Endothelial cell (in vitro differentiated cells): Measurements from ENCODE around the gene AKIRIN2. TPM values are rescaled to one million over a fixed set of nuclear protein-coding genes. Genes with fewer than 3 reads are reported as not detected.

Experiments
- DNase-seq: peaks from one replicate; pipeline ENCODE4 v3.0.0; 2021; ENCODE audit warnings: low spot score
- H3K27ac Mint-ChIP-seq: one replicate; pipeline ENCODE4 v1.8.0; 2021; ENCODE audit warnings: mixed read lengths, inconsistent platforms; ENCODE audit not compliant: unreplicated experiment
- H3K27me3 Mint-ChIP-seq: one replicate; pipeline ENCODE4 v1.8.0; 2021; ENCODE audit warnings: mild to moderate bottlenecking, moderate library complexity, mixed read lengths, inconsistent platforms; ENCODE audit not compliant: unreplicated experiment
- H3K36me3 Mint-ChIP-seq: one replicate; pipeline ENCODE4 v1.8.0; 2021; ENCODE audit warnings: mild to moderate bottlenecking, low read depth, mixed read lengths, inconsistent platforms; ENCODE audit not compliant: unreplicated experiment
- H3K4me1 Mint-ChIP-seq: one replicate; pipeline ENCODE4 v1.8.0; 2021; ENCODE audit warnings: mild to moderate bottlenecking, mixed read lengths, inconsistent platforms; ENCODE audit not compliant: unreplicated experiment
- H3K4me3 Mint-ChIP-seq: one replicate; pipeline ENCODE4 v1.8.0; 2021; ENCODE audit warnings: mild to moderate bottlenecking, mixed read lengths, inconsistent platforms; ENCODE audit not compliant: unreplicated experiment
- H3K9me3 Mint-ChIP-seq: one replicate; pipeline ENCODE4 v1.8.0; 2021; ENCODE audit warnings: mixed read lengths, inconsistent platforms; ENCODE audit not compliant: unreplicated experiment
- total RNA-seq: library from RNA; stranded (reverse); fragmentation: NEBNext Ultra II Directional; extraction: Animal tissue kit (Norgen Biotek cat#: 25700); gene quantifications from one replicate; pipeline ENCODE4 v1.2.1, GENCODE V29; 2021; ENCODE audit not compliant: unreplicated experiment
- TF ChIP-seq, protein P1 (sequence below): fragments of 200-600 bp; sonication (generic); IDR thresholded peaks from one replicate; pipeline ENCODE4 v1.5.0; 2021; ENCODE audit warnings: antibody characterized with exemption; ENCODE audit not compliant: unreplicated experiment

The AKIRIN2 gene
- total RNA-seq, 1 donor from 2014 or later, result 59.3 TPM

DNA sequence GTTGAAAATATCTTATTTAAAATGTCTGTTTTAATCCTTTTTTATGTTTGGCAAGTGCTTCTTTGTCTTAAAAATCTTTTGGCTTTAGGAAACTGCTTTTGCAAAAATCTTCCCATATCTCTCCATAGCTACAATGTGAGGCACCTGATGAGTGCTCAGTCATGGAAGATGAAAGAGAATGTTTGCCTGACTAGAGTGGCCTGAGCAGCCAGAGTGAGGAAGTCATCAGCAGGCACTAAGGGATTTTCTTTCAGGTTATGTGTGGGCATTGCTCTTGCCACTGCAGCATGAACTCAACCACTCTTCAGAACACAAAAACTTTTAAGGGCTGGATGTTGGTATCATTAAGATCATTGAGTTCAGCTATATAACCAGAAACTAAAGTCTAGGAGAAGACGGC, 47.9 kb downstream of the AKIRIN2 start:
- no peak for DNase-seq
- Mint-ChIP-seq H3K36me3 (peaks cover 12% of the 10 kb centered on the region), H3K27me3 (no peaks in the 10 kb centered on the region), H3K4me3 (no peak overlapping the region), H3K27ac (no peak overlapping the region), H3K4me1 (peaks cover 9% of the 10 kb centered on the region), H3K9me3 (no peaks in the 10 kb centered on the region)
- TF ChIP-seq, protein P1, sequence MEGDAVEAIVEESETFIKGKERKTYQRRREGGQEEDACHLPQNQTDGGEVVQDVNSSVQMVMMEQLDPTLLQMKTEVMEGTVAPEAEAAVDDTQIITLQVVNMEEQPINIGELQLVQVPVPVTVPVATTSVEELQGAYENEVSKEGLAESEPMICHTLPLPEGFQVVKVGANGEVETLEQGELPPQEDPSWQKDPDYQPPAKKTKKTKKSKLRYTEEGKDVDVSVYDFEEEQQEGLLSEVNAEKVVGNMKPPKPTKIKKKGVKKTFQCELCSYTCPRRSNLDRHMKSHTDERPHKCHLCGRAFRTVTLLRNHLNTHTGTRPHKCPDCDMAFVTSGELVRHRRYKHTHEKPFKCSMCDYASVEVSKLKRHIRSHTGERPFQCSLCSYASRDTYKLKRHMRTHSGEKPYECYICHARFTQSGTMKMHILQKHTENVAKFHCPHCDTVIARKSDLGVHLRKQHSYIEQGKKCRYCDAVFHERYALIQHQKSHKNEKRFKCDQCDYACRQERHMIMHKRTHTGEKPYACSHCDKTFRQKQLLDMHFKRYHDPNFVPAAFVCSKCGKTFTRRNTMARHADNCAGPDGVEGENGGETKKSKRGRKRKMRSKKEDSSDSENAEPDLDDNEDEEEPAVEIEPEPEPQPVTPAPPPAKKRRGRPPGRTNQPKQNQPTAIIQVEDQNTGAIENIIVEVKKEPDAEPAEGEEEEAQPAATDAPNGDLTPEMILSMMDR, result no peak

DNA sequence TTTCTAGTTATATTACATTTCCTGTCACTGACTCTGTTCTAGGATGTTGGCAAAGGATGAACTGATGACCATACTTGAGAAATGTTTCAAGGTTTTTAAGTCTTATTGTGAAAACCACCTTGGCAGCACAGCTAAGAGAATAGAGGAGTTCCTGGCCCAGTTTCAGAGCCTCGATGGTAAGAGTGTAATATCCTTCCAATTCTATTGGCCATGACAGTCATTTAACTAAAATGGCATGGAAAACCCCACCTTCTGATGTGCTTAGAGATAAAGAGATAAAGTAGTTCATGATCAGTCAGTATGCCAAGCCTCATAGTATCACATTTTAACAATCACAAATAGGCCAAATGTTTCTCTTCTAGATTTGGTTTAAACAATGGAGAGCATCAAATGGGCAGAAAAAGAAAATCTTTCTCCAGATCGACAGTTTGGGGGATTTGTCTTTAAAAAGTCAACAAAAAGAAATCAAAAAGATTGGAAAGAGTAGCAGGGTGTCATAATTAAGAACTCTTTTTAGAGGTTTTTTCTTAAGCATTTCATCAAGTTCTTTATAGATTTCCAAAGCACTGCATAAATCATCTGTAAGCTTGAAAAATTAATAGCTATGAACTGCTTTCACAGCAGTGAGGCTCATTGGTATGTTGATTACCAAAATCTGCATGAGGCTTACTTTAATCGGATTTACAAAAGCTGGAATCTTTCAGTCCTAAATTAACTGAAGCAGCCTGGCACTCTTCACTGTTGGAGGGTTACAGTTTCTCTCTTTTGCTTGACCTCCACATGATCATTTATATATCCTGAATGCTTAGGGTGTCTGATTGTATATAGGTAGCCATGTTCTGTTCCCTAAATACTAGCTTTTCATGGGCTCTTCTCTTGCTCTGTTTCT, 48.7 kb downstream of the AKIRIN2 start:
- H3K4me3 Mint-ChIP-seq, result no peak overlapping the region
- peaks cover 9% of the 10 kb centered on the region for H3K4me1 Mint-ChIP-seq
- H3K27ac Mint-ChIP-seq, result no peak overlapping the region
- TF ChIP-seq, protein P1, result no peak
- no peaks in the 10 kb centered on the region for H3K27me3 Mint-ChIP-seq
- H3K36me3 Mint-ChIP-seq, result peaks cover 6% of the 10 kb centered on the region
- no peaks in the 10 kb centered on the region for H3K9me3 Mint-ChIP-seq
- DNase-seq, result no peak

DNA sequence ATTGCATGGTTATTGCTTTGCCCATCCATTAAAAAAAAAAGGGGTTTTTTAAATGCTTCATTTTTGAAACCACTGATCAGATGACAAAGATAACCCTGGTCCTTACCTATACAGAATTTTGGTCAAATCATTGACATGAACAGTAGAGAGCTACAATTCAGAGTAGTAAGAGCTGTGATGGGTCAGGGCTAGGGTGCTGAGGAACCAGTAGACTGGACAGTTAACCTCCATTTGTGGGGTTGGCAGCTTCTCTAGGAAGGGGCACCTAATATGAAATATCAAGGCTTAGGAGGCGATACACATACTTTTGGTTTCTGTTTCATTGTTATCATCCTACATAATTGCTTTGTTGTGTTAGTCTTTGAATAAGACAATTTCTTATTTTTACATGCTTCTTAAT, 57.0 kb downstream of the AKIRIN2 start:
- no peak for DNase-seq
- Mint-ChIP-seq H3K4me1 (peaks cover 12% of the 10 kb centered on the region), H3K4me3 (no peak overlapping the region), H3K9me3 (no peaks in the 10 kb centered on the region), H3K36me3 (no peaks in the 10 kb centered on the region), H3K27ac (no peak overlapping the region), H3K27me3 (no peaks in the 10 kb centered on the region)
- TF ChIP-seq, protein P1, result no peak

DNA sequence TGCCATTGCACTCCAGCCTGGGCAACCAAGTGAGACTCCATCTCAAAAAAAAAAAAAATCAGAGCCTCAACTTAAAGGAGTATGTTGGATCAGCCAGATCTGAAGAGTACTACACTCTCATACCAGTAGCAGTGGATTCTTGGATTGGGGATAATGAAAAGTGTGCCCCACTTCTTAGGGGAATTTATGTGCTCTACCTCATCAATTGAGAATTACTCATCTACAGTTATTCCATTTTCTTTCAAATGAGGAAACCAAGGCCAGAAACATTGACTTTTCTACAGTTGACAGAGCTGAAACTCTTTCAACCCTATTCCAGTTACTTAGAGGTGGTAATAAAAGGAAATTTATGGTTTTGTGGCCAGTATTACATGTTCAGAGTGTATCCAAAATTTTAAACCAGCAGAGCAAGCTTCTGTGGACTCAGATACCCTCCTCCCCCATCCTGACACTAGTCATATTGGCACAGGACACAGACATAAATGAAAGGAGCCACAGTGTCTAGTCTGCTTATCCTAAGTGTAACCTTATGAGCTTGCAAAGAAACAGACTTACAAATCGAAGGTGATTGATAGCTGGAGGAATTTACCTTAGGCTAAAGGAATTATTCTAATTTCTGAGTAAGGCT, 60.9 kb downstream of the AKIRIN2 start:
- Mint-ChIP-seq H3K27ac (no peak overlapping the region), H3K27me3 (no peaks in the 10 kb centered on the region), H3K4me1 (no peaks in the 10 kb centered on the region), H3K36me3 (no peaks in the 10 kb centered on the region), H3K9me3 (no peaks in the 10 kb centered on the region), H3K4me3 (no peak overlapping the region)
- TF ChIP-seq, protein P1, result no peak
- DNase-seq, result no peak

DNA sequence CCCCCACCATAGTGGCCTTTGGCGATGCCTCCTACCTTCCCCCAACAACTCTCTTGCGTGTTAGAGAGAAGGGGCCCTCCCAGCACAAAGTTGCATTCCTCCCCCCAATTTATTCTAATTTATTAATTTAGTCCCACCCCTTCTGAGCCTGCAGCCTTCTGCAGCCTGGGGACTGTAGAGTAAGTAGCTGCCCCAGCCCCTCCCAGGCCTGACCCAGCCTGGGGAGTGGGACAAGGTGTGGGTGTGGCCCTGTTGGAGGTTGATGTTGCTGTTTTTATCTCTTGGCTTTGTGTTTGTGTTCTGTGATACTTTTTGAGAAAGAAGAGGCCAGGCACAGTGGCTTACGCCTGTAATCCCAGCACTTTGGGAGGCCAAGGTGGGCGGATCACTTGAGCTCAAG, 62.7 kb downstream of the AKIRIN2 start:
- H3K27ac Mint-ChIP-seq, result no peak overlapping the region
- H3K27me3 Mint-ChIP-seq, result no peaks in the 10 kb centered on the region
- no peak for DNase-seq
- TF ChIP-seq, protein P1, result no peak
- no peaks in the 10 kb centered on the region for H3K9me3 Mint-ChIP-seq
- no peak overlapping the region for H3K4me3 Mint-ChIP-seq
- no peaks in the 10 kb centered on the region for H3K36me3 Mint-ChIP-seq
- H3K4me1 Mint-ChIP-seq, result no peaks in the 10 kb centered on the region
